ENCODE data around the gene FAM174B.

- TF ChIP-seq CTCF (IDR thresholded peaks at IDR 0.05) (no peak), POLR2A (IDR thresholded peaks at IDR 0.05) (no peak)
Observed at GRCh38 chr15:92650256-92650655, 5.3 kb downstream of the FAM174B start.

All from thyroid gland (tissue), 4 donors.